Central memory CD8-positive, alpha-beta T cell (primary cell): ENCODE data around the gene TRDN.

Experiments
- ATAC-seq: fragments of 150-1000 bp; cut with Tn5 transposase; replicated peaks from 2 replicates; pipeline ENCODE4 v1.10.0; 2022; ENCODE audit warnings: mild to moderate bottlenecking, moderate FRiP score, moderate number of reproducible peaks; ENCODE audit not compliant: poor library complexity, severe bottlenecking; ENCODE audit errors: extremely low read depth
- DNase-seq, 2 donors: peaks; one replicate each; pipeline ENCODE4 v3.0.0; 2021; ENCODE audit warnings: low spot score in 2 of 2
- H3K27ac Mint-ChIP-seq: one replicate; pipeline ENCODE4 v1.8.0; 2022; ENCODE audit warnings: low read depth, mild to moderate bottlenecking, moderate library complexity, mixed read lengths
- H3K27me3 Mint-ChIP-seq: one replicate; pipeline ENCODE4 v1.8.0; 2022; ENCODE audit warnings: mixed read lengths
- H3K36me3 Mint-ChIP-seq: one replicate; pipeline ENCODE4 v1.8.0; 2022; ENCODE audit warnings: mild to moderate bottlenecking, moderate library complexity, mixed read lengths; ENCODE audit not compliant: insufficient read depth
- H3K4me1 Mint-ChIP-seq: one replicate; pipeline ENCODE4 v1.8.0; 2022; ENCODE audit warnings: mixed read lengths
- H3K4me3 Mint-ChIP-seq: one replicate; pipeline ENCODE4 v1.8.0; 2022; ENCODE audit warnings: mild to moderate bottlenecking, moderate library complexity, mixed read lengths
- H3K9me3 Mint-ChIP-seq: one replicate; pipeline ENCODE4 v1.8.0; 2022; ENCODE audit warnings: mixed read lengths

The TRDN gene

GRCh38 chr6:123193298-123193697 lies 443.5 kb downstream of the TRDN start:
- Mint-ChIP-seq H3K9me3 (peaks cover 18% of the 10 kb centered on the region), H3K27me3 (no peaks in the 10 kb centered on the region), H3K4me1 (no peaks in the 10 kb centered on the region), H3K27ac (no peak overlapping the region), H3K36me3 (no peaks in the 10 kb centered on the region), H3K4me3 (no peak overlapping the region)
- no peak for DNase-seq
- ATAC-seq, result no peak

- Mint-ChIP-seq H3K9me3 (peaks cover 23% of the 10 kb centered on the region), H3K27ac (no peak overlapping the region), H3K36me3 (no peaks in the 10 kb centered on the region), H3K4me3 (no peak overlapping the region), H3K4me1 (no peaks in the 10 kb centered on the region), H3K27me3 (no peaks in the 10 kb centered on the region)
- ATAC-seq (no peak), DNase-seq (no peak)
These were observed 446.9 kb downstream of the TRDN start for GRCh38 chr6:123189816-123190215.

- no peak overlapping the region for H3K4me3 Mint-ChIP-seq
- ATAC-seq (no peak), DNase-seq (no peak)
- no peaks in the 10 kb centered on the region for H3K27me3 Mint-ChIP-seq
- no peaks in the 10 kb centered on the region for H3K36me3 Mint-ChIP-seq
- no peak overlapping the region for H3K27ac Mint-ChIP-seq
- peaks cover 34% of the 10 kb centered on the region for H3K9me3 Mint-ChIP-seq
- H3K4me1 Mint-ChIP-seq, result no peaks in the 10 kb centered on the region
These were observed 453.8 kb downstream of the TRDN start for GRCh38 chr6:123182998-123183397.

GRCh38 chr6:123176706-123177105 lies 460.0 kb downstream of the TRDN start:
- Mint-ChIP-seq H3K36me3 (no peaks in the 10 kb centered on the region), H3K27ac (no peak overlapping the region), H3K4me1 (no peaks in the 10 kb centered on the region), H3K9me3 (peaks cover 16% of the 10 kb centered on the region), H3K27me3 (no peaks in the 10 kb centered on the region), H3K4me3 (no peak overlapping the region)
- DNase-seq (no peak), ATAC-seq (no peak)

GRCh38 chr6:123171341-123172115 lies 465.2 kb downstream of the TRDN start:
- H3K27ac Mint-ChIP-seq, result no peak overlapping the region
- no peak overlapping the region for H3K4me3 Mint-ChIP-seq
- H3K4me1 Mint-ChIP-seq, result no peaks in the 10 kb centered on the region
- H3K27me3 Mint-ChIP-seq, result no peaks in the 10 kb centered on the region
- no peaks in the 10 kb centered on the region for H3K36me3 Mint-ChIP-seq
- peaks cover 7% of the 10 kb centered on the region for H3K9me3 Mint-ChIP-seq
- DNase-seq, result no peak
- ATAC-seq, result no peak

GRCh38 chr6:123169774-123170095 lies 467.0 kb downstream of the TRDN start:
- DNase-seq, result no peak
- H3K4me3 Mint-ChIP-seq, result no peak overlapping the region

GRCh38 chr6:123168892-123169773 lies 467.6 kb downstream of the TRDN start:
- H3K27ac Mint-ChIP-seq, result no peak overlapping the region
- H3K4me3 Mint-ChIP-seq, result no peak overlapping the region
- H3K4me1 Mint-ChIP-seq, result no peaks in the 10 kb centered on the region

More at GRCh38 chr6:123169774-123170095, 467.0 kb downstream of the TRDN start:
- no peak overlapping the region for H3K27ac Mint-ChIP-seq
- ATAC-seq, result no peak
- H3K36me3 Mint-ChIP-seq, result no peaks in the 10 kb centered on the region
- no peaks in the 10 kb centered on the region for H3K27me3 Mint-ChIP-seq
- H3K9me3 Mint-ChIP-seq, result peaks cover 10% of the 10 kb centered on the region
- H3K4me1 Mint-ChIP-seq, result no peaks in the 10 kb centered on the region

GRCh38 chr6:123168466-123168865 lies 468.3 kb downstream of the TRDN start:
- Mint-ChIP-seq H3K4me3 (no peak overlapping the region), H3K36me3 (no peaks in the 10 kb centered on the region), H3K27me3 (no peaks in the 10 kb centered on the region), H3K4me1 (no peaks in the 10 kb centered on the region), H3K27ac (no peak overlapping the region), H3K9me3 (peaks cover 12% of the 10 kb centered on the region)
- DNase-seq (no peak), ATAC-seq (no peak)

More at GRCh38 chr6:123168892-123169773, 467.6 kb downstream of the TRDN start:
- peaks cover 11% of the 10 kb centered on the region for H3K9me3 Mint-ChIP-seq
- no peaks in the 10 kb centered on the region for H3K36me3 Mint-ChIP-seq
- no peaks in the 10 kb centered on the region for H3K27me3 Mint-ChIP-seq
- DNase-seq (no peak), ATAC-seq (no peak)
